Measurements from ENCODE around the gene ISL2.
A peak's percentile ranks its signal among the peaks of the same experiment; 100 is the strongest.
"Not testable (repeated sequence)": the region's sequence is repeated elsewhere in the genome, so short reads cannot be mapped to it uniquely, and the experiment has no call there.

The ISL2 gene

GRCh38 chr15:76336254-76337058 lies at the start of gene ISL2:
Gene ISL2 (plus strand): TSS chr15:76336773. CDS start chr15:76336884, 111 bp downstream.
- H3K4me1 ChIP-seq (ENCODE audit: control insufficient read depth, low read depth, low read length): peaks cover 22% of the 10 kb centered on the region
- H3K27ac ChIP-seq (ENCODE audit: low read length): no peak within 1 kb of the TSS
- no peaks in the 10 kb centered on the region for H3K9me3 ChIP-seq (ENCODE audit: control insufficient read depth, low read depth, low read length)
- peaks cover 90% of the 10 kb centered on the region for H3K27me3 ChIP-seq (ENCODE audit: control insufficient read depth, insufficient read depth, low read length)
- peak within 1 kb of the TSS; percentile 53 for H3K9ac ChIP-seq (ENCODE audit: low read length)
- H3K4me3 ChIP-seq (ENCODE audit: low read length): peak within 1 kb of the TSS; percentile 58
- H3K36me3 ChIP-seq (ENCODE audit: control insufficient read depth, low read depth, low read length): no peaks in the 10 kb centered on the region

GRCh38 chr15:76289582-76289981 lies 47.0 kb upstream of the ISL2 start:
- Histone ChIP-seq H3K27ac (ENCODE audit: low read length) (no peak overlapping the region), H3K27me3 (ENCODE audit: control insufficient read depth, insufficient read depth, low read length) (no peaks in the 10 kb centered on the region), H3K9me3 (ENCODE audit: control insufficient read depth, low read depth, low read length) (no peaks in the 10 kb centered on the region), H3K36me3 (ENCODE audit: control insufficient read depth, low read depth, low read length) (peaks cover 17% of the 10 kb centered on the region), H3K9ac (ENCODE audit: low read length) (no peak overlapping the region), H3K4me1 (ENCODE audit: control insufficient read depth, low read depth, low read length) (no peaks in the 10 kb centered on the region), H3K4me3 (ENCODE audit: low read length) (no peak overlapping the region)

DNA sequence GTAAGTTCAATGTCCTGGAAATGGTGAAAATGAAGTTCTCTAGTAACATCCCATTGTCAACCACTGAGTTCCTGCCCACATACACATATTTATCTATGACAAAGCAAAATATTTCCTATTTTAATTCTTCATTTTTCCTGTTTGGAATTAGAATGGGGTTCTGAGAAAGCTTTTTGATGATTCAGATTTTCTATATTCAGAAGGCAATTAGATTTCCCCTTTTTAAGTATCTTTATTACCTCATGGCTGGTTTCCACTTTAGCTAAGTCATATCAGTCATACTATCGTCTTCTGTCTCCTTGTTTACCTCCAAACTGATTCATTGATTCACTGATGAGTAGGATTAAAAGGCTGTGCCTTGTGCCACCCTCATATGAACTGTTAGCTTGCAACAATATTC lies 43.2 kb upstream of the ISL2 start:
- no peaks in the 10 kb centered on the region for H3K9me3 ChIP-seq (ENCODE audit: control insufficient read depth, low read depth, low read length)
- H3K4me3 ChIP-seq (ENCODE audit: low read length): no peak overlapping the region
- H3K27me3 ChIP-seq (ENCODE audit: control insufficient read depth, insufficient read depth, low read length): no peaks in the 10 kb centered on the region
- no peaks in the 10 kb centered on the region for H3K36me3 ChIP-seq (ENCODE audit: control insufficient read depth, low read depth, low read length)
- H3K9ac ChIP-seq (ENCODE audit: low read length): no peak overlapping the region
- H3K4me1 ChIP-seq (ENCODE audit: control insufficient read depth, low read depth, low read length): no peaks in the 10 kb centered on the region
- H3K27ac ChIP-seq (ENCODE audit: low read length): no peak overlapping the region

- H3K4me3 ChIP-seq (ENCODE audit: low read length); H3K36me3 ChIP-seq (ENCODE audit: control insufficient read depth, low read depth, low read length): not testable (repeated sequence)
These were observed 42.1 kb upstream of the ISL2 start for GRCh38 chr15:76294463-76294862.

GRCh38 chr15:76296849-76297248 lies 39.7 kb upstream of the ISL2 start:
- H3K4me1 ChIP-seq (ENCODE audit: control insufficient read depth, low read depth, low read length): no peaks in the 10 kb centered on the region
- H3K9ac ChIP-seq (ENCODE audit: low read length): no peak overlapping the region
- no peak overlapping the region for H3K4me3 ChIP-seq (ENCODE audit: low read length)
- no peaks in the 10 kb centered on the region for H3K36me3 ChIP-seq (ENCODE audit: control insufficient read depth, low read depth, low read length)
- H3K27ac ChIP-seq (ENCODE audit: low read length): no peak overlapping the region
- H3K27me3 ChIP-seq (ENCODE audit: control insufficient read depth, insufficient read depth, low read length): no peaks in the 10 kb centered on the region
- no peaks in the 10 kb centered on the region for H3K9me3 ChIP-seq (ENCODE audit: control insufficient read depth, low read depth, low read length)

More at GRCh38 chr15:76294463-76294862, 42.1 kb upstream of the ISL2 start:
- not testable (repeated sequence) for H3K4me1 ChIP-seq (ENCODE audit: control insufficient read depth, low read depth, low read length); H3K27me3 ChIP-seq (ENCODE audit: control insufficient read depth, insufficient read depth, low read length); H3K9me3 ChIP-seq (ENCODE audit: control insufficient read depth, low read depth, low read length); H3K9ac ChIP-seq (ENCODE audit: low read length); H3K27ac ChIP-seq (ENCODE audit: low read length)

DNA sequence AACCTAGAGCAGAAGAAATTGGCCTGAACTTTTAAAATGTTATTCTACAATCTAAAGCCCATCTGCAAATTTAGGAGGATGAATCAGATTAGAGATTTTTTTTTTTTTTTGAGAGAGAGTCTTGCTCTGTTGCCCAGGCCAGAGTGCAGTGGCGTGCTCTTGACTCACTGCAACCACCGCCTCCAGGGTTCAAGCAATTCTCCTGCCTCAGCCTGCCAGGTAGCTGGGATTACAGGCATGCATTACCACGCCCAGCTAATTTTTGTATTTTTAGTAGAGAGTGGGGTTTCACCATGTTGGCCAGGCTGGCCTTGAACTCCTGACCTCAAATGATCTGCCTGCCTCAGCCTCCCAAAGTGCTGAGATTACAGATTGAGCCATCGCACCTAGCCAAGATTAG lies 38.6 kb upstream of the ISL2 start:
- not testable (repeated sequence) for H3K9me3 ChIP-seq (ENCODE audit: control insufficient read depth, low read depth, low read length); H3K27me3 ChIP-seq (ENCODE audit: control insufficient read depth, insufficient read depth, low read length); H3K27ac ChIP-seq (ENCODE audit: low read length); H3K4me1 ChIP-seq (ENCODE audit: control insufficient read depth, low read depth, low read length); H3K9ac ChIP-seq (ENCODE audit: low read length); H3K36me3 ChIP-seq (ENCODE audit: control insufficient read depth, low read depth, low read length); H3K4me3 ChIP-seq (ENCODE audit: low read length)

DNA sequence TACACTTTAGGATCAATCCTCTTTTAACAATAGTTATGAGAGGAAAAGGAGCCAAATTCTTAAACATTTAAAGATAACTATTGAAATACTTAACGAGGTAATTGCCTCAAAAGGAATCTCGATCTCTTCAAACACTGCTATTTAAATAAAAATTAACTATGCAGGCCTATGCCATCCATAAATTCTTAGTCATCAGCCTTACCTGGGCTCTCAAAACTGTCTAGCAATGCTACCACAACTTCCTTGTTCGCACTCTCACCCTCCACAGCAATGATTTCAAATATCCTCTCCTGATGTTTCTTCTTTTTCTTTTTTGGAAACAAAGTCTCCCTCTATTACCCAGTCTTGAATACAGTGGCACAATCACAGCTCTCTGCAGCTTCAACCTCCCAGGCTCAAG lies 37.6 kb upstream of the ISL2 start:
- Histone ChIP-seq H3K4me1 (ENCODE audit: control insufficient read depth, low read depth, low read length) (no peaks in the 10 kb centered on the region), H3K4me3 (ENCODE audit: low read length) (no peak overlapping the region), H3K27ac (ENCODE audit: low read length) (no peak overlapping the region), H3K9ac (ENCODE audit: low read length) (no peak overlapping the region), H3K27me3 (ENCODE audit: control insufficient read depth, insufficient read depth, low read length) (no peaks in the 10 kb centered on the region), H3K9me3 (ENCODE audit: control insufficient read depth, low read depth, low read length) (no peaks in the 10 kb centered on the region), H3K36me3 (ENCODE audit: control insufficient read depth, low read depth, low read length) (no peaks in the 10 kb centered on the region)

- H3K4me3 ChIP-seq (ENCODE audit: low read length): no peak overlapping the region
- H3K9me3 ChIP-seq (ENCODE audit: control insufficient read depth, low read depth, low read length): no peaks in the 10 kb centered on the region
- no peaks in the 10 kb centered on the region for H3K27me3 ChIP-seq (ENCODE audit: control insufficient read depth, insufficient read depth, low read length)
- H3K4me1 ChIP-seq (ENCODE audit: control insufficient read depth, low read depth, low read length): no peaks in the 10 kb centered on the region
- no peak overlapping the region for H3K27ac ChIP-seq (ENCODE audit: low read length)
- no peak overlapping the region for H3K9ac ChIP-seq (ENCODE audit: low read length)
- H3K36me3 ChIP-seq (ENCODE audit: control insufficient read depth, low read depth, low read length): no peaks in the 10 kb centered on the region
These were observed 36.8 kb upstream of the ISL2 start for GRCh38 chr15:76299786-76300185.

DNA sequence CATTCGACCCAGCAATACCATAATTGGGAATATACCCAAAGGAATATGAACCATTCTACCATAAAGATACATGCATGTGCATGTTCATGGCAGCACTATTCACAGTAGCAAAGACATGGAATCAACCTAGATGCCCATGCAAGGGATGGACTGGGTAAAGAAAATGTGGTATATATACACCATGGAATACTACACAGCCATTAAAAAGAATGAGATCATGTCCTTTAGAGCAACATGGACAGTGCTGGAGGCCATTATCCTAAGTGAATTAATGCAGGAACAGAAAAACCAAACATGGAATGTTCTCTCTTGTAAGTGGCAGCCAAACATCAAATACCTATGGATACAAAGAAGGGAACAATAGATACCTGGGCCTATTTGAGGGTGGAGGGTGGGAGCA lies 32.7 kb upstream of the ISL2 start:
- Histone ChIP-seq H3K9me3 (ENCODE audit: control insufficient read depth, low read depth, low read length) (no peaks in the 10 kb centered on the region), H3K27ac (ENCODE audit: low read length) (no peak overlapping the region), H3K4me1 (ENCODE audit: control insufficient read depth, low read depth, low read length) (no peaks in the 10 kb centered on the region), H3K9ac (ENCODE audit: low read length) (no peak overlapping the region), H3K36me3 (ENCODE audit: control insufficient read depth, low read depth, low read length) (no peaks in the 10 kb centered on the region), H3K27me3 (ENCODE audit: control insufficient read depth, insufficient read depth, low read length) (no peaks in the 10 kb centered on the region), H3K4me3 (ENCODE audit: low read length) (no peak overlapping the region)

DNA sequence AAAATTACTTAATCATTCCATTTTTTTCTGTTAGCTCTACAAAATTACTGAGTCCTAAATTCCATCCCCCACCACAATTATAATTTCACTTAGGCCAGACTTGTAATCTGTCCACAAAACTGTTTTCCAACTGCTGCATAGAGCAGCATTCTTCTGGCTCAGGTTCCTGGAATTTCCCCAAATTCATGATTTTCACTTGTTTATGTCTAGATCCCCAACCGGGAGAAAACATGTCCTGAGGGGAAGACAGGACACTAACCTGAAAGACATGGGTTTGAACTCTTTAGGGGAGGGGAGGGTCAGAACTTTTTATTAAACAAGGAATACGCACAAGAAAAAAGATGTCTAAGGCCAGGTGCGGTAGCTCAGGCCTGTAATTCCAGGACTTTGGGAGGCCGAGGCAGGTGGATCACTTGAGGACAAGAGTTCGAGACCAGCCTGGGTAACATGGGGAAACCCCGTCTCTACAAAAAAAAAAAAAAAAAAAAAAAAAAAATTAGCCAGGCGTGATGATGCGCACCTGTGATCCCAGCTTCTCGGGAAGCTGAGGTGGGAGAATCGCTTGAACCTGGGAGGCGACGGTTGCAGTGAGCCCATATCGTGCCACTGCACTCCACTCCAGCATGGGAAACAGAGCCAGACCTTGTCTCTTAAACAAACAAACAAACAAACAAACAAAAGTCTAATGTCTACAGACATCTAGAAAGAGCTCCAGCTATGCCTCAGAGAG lies 26.8 kb upstream of the ISL2 start:
- Histone ChIP-seq H3K36me3 (ENCODE audit: control insufficient read depth, low read depth, low read length) (no peaks in the 10 kb centered on the region), H3K9ac (ENCODE audit: low read length) (peak overlapping the region; percentile 90), H3K27me3 (ENCODE audit: control insufficient read depth, insufficient read depth, low read length) (peaks cover 6% of the 10 kb centered on the region), H3K4me3 (ENCODE audit: low read length) (peak overlapping the region; percentile 92), H3K9me3 (ENCODE audit: control insufficient read depth, low read depth, low read length) (no peaks in the 10 kb centered on the region), H3K4me1 (ENCODE audit: control insufficient read depth, low read depth, low read length) (no peaks in the 10 kb centered on the region), H3K27ac (ENCODE audit: low read length) (no peak overlapping the region)

DNA sequence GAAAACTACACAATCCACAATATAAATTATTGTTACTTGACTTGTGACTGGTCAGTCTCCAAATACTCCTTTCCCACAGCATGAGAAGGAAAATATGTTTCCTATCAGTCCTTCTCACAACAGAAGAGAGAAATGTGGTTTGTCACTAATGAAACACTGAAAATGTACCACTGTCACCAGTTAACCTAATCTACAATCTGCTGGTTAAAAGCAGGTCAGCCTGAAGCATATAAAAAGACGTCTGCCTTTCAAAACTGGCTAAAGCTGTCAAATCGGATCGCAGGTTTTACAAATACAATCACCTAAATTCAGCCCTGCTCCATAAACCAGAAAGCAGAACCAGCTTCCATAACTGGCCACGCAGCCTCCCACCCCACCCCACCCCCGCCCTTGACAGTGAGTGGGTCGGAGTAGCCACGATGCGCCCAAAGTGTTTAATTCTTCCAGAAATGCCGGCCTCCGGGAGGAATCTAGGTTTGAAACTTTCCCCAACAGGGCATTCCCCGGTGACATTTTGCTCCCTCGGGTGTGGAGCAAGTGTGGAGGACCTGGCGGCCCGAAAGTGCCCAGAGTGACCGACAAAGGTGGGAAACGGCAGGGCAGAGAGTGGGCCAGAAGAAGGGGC lies 26.0 kb upstream of the ISL2 start:
- Histone ChIP-seq H3K9ac (ENCODE audit: low read length) (peak overlapping the region; percentile 90), H3K4me1 (ENCODE audit: control insufficient read depth, low read depth, low read length) (no peaks in the 10 kb centered on the region), H3K27me3 (ENCODE audit: control insufficient read depth, insufficient read depth, low read length) (peaks cover 6% of the 10 kb centered on the region), H3K36me3 (ENCODE audit: control insufficient read depth, low read depth, low read length) (no peaks in the 10 kb centered on the region), H3K27ac (ENCODE audit: low read length) (no peak overlapping the region), H3K9me3 (ENCODE audit: control insufficient read depth, low read depth, low read length) (no peaks in the 10 kb centered on the region), H3K4me3 (ENCODE audit: low read length) (peak overlapping the region; percentile 92)
